NCI-H2196 (cell line): ENCODE results near the gene BANF1.
A peak's percentile ranks its signal among the peaks of the same experiment; 100 is the strongest.

Source experiments
- DNase-seq: peaks from one replicate; lab custom pipeline; 2025; ENCODE audit not compliant: unreplicated experiment; lab: John Stamatoyannopoulos, UW

Gene BANF1

GRCh38 chr11:65978391-65979238, 23.7 kb upstream of the BANF1 start:
- DNase-seq = no peak

GRCh38 chr11:65979261-65979759, 23.0 kb upstream of the BANF1 start:
- DNase-seq = no peak

GRCh38 chr11:65981101-65981740, 21.1 kb upstream of the BANF1 start:
- DNase-seq = no peak

- no peak for DNase-seq
These were observed 20.1 kb upstream of the BANF1 start for GRCh38 chr11:65981972-65982823.

GRCh38 chr11:65982824-65983588, 19.3 kb upstream of the BANF1 start:
- no peak for DNase-seq

GRCh38 chr11:65983589-65983987, 18.7 kb upstream of the BANF1 start:
- DNase-seq = no peak

GRCh38 chr11:65987336-65987735, 15.0 kb upstream of the BANF1 start:
- DNase-seq = no peak

GRCh38 chr11:65988791-65989592, 13.3 kb upstream of the BANF1 start:
- peak; percentile 88 for DNase-seq

GRCh38 chr11:65992056-65992455, 10.2 kb upstream of the BANF1 start:
- no peak for DNase-seq

GRCh38 chr11:65997286-65997685, 5.0 kb upstream of the BANF1 start:
- DNase-seq = no peak

GRCh38 chr11:66002648-66003225, 434 bp downstream of the BANF1 start:
- DNase-seq = peak; percentile 53

GRCh38 chr11:66003291-66003690, 988 bp downstream of the BANF1 start:
- DNase-seq = peak; percentile 7

- DNase-seq = no peak
These were observed 1.9 kb downstream of the BANF1 start for GRCh38 chr11:66004186-66004585.

GRCh38 chr11:66006134-66006890, 4.0 kb downstream of the BANF1 start:
- no peak for DNase-seq

GRCh38 chr11:66006891-66007176, 4.5 kb downstream of the BANF1 start:
- DNase-seq = no peak

- DNase-seq = no peak
These were observed 4.9 kb downstream of the BANF1 start for GRCh38 chr11:66007201-66007634.

GRCh38 chr11:66008095-66008467, 5.8 kb downstream of the BANF1 start:
- DNase-seq = no peak

GRCh38 chr11:66008468-66009101, 6.3 kb downstream of the BANF1 start:
- no peak for DNase-seq
